Retinal pigment epithelial cell (primary cell): Measurements from ENCODE around the gene TRPM8.

Experiments used
- DNase-seq: peaks from one replicate; pipeline ENCODE4 v3.0.0-alpha.2; 2010; ENCODE audit warnings: low read depth
- H3K4me3 ChIP-seq: 2 replicates; pipeline ENCODE4 v1.5.1; 2011; ENCODE audit warnings: mild to moderate bottlenecking, low read length, control low read depth, moderate library complexity
- CTCF ChIP-seq: conservative IDR thresholded peaks from 2 replicates; pipeline ENCODE4 v1.5.1; 2011; ENCODE audit warnings: low read depth, low read length, control low read depth, inconsistent platforms

Gene TRPM8

GRCh38 chr2:234026693-234027254 is 109.6 kb downstream of the TRPM8 start:
- H3K4me3 ChIP-seq = no peak overlapping the region
- no peak for DNase-seq
- TF ChIP-seq CTCF = no peak

- no peak overlapping the region for H3K4me3 ChIP-seq
- no peak for TF ChIP-seq CTCF
- no peak for DNase-seq
These were observed 110.5 kb downstream of the TRPM8 start for GRCh38 chr2:234027641-234028040.

- H3K4me3 ChIP-seq = no peak overlapping the region
- TF ChIP-seq CTCF = no peak
- DNase-seq = no peak
These were observed 112.1 kb downstream of the TRPM8 start for GRCh38 chr2:234029150-234029733.

- no peak for TF ChIP-seq CTCF
- DNase-seq = no peak
- no peak overlapping the region for H3K4me3 ChIP-seq
These were observed 114.0 kb downstream of the TRPM8 start for GRCh38 chr2:234031207-234031606.

GRCh38 chr2:234032279-234032856 is 115.2 kb downstream of the TRPM8 start:
- TF ChIP-seq CTCF = no peak
- no peak for DNase-seq
- H3K4me3 ChIP-seq = no peak overlapping the region

GRCh38 chr2:234033174-234033573 is 116.0 kb downstream of the TRPM8 start:
- no peak for DNase-seq
- no peak overlapping the region for H3K4me3 ChIP-seq
- TF ChIP-seq CTCF = no peak

- no peak overlapping the region for H3K4me3 ChIP-seq
- DNase-seq = no peak
- no peak for TF ChIP-seq CTCF
These were observed 116.7 kb downstream of the TRPM8 start for GRCh38 chr2:234033885-234034284.
